ENCODE measurements around the gene COL9A3.
A peak's percentile ranks its signal among the peaks of the same experiment; 100 is the strongest.

COL9A3 gene

GRCh38 chr20:62882426-62882825 is 65.6 kb downstream of the COL9A3 start:
- DNase-seq, result no peak

- no peak for DNase-seq
Observed at GRCh38 chr20:62884556-62884955, 67.7 kb downstream of the COL9A3 start.

GRCh38 chr20:62885046-62885895 is 68.4 kb downstream of the COL9A3 start:
- no peak for DNase-seq

GRCh38 chr20:62885896-62886708 is 69.3 kb downstream of the COL9A3 start:
- DNase-seq, result no peak

- DNase-seq, result no peak
Observed at GRCh38 chr20:62886709-62887058, 69.8 kb downstream of the COL9A3 start.

GRCh38 chr20:62887152-62887859 is 70.5 kb downstream of the COL9A3 start:
- DNase-seq, result peak; percentile 93

GRCh38 chr20:62887860-62888239 is 71.0 kb downstream of the COL9A3 start:
- DNase-seq, result no peak

GRCh38 chr20:62888406-62888805 is 71.6 kb downstream of the COL9A3 start:
- DNase-seq, result no peak

GRCh38 chr20:62888910-62889309 is 72.1 kb downstream of the COL9A3 start:
- no peak for DNase-seq

- DNase-seq, result no peak
Observed at GRCh38 chr20:62889411-62889810, 72.6 kb downstream of the COL9A3 start.

- no peak for DNase-seq
Observed at GRCh38 chr20:62889871-62890270, 73.0 kb downstream of the COL9A3 start.

- no peak for DNase-seq
Observed at GRCh38 chr20:62890444-62890843, 73.6 kb downstream of the COL9A3 start.

All from fibroblast of skin of scalp (primary cell).